ENCODE measurements around the gene DNAH11.

DNA sequence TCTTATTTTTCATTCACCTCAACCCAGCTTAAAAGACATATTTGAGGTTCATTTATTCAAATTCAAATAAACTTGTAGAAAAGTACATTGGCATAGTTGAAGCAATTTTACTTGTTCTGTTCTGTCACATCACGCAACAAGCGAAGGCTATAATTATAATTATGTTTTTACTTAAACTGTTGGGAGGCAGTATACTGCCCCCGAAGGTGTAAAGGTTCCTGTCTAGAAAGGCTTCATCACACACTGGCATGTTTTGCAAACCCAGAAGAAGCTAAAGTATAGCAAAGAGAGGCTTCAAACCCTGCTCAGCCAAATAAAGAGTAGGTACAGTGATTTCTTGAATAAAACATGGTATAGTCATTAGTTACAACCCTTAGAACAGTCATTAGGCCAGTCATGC, 340.2 kb downstream of the DNAH11 start:
- TF ChIP-seq YY1 (IDR thresholded peaks at IDR 0.05; ENCODE audit: low read depth, low read length) = no peak
- TF ChIP-seq, protein P1, sequence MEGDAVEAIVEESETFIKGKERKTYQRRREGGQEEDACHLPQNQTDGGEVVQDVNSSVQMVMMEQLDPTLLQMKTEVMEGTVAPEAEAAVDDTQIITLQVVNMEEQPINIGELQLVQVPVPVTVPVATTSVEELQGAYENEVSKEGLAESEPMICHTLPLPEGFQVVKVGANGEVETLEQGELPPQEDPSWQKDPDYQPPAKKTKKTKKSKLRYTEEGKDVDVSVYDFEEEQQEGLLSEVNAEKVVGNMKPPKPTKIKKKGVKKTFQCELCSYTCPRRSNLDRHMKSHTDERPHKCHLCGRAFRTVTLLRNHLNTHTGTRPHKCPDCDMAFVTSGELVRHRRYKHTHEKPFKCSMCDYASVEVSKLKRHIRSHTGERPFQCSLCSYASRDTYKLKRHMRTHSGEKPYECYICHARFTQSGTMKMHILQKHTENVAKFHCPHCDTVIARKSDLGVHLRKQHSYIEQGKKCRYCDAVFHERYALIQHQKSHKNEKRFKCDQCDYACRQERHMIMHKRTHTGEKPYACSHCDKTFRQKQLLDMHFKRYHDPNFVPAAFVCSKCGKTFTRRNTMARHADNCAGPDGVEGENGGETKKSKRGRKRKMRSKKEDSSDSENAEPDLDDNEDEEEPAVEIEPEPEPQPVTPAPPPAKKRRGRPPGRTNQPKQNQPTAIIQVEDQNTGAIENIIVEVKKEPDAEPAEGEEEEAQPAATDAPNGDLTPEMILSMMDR (IDR thresholded peaks at IDR 0.05; ENCODE audit: control extremely low read depth in 1 of 3, insufficient read depth in 1 of 3, low read depth in 1 of 3, low read length in 3 of 3) = peak in 1 of 3 experiments; percentile 21; a peak in 1 of 4 replicates
- TF ChIP-seq CEBPB (IDR thresholded peaks at IDR 0.05; ENCODE audit: low read depth, low read length) = no peak
- no peak for TF ChIP-seq MAFK (IDR thresholded peaks at IDR 0.05; ENCODE audit: low read depth, low read length)
- TF ChIP-seq KDM1A (IDR thresholded peaks at IDR 0.05; ENCODE audit: borderline replicate concordance, low read length) = no peak
- no peak for TF ChIP-seq EZH2 (IDR thresholded peaks at IDR 0.05; ENCODE audit: low read depth, low read length, severe bottlenecking)
- TF ChIP-seq POLR2A (IDR thresholded peaks at IDR 0.05; ENCODE audit: control extremely low read depth in 1 of 2, low read depth in 2 of 2, low read length in 2 of 2) = no peak
- TF ChIP-seq, protein P2, sequence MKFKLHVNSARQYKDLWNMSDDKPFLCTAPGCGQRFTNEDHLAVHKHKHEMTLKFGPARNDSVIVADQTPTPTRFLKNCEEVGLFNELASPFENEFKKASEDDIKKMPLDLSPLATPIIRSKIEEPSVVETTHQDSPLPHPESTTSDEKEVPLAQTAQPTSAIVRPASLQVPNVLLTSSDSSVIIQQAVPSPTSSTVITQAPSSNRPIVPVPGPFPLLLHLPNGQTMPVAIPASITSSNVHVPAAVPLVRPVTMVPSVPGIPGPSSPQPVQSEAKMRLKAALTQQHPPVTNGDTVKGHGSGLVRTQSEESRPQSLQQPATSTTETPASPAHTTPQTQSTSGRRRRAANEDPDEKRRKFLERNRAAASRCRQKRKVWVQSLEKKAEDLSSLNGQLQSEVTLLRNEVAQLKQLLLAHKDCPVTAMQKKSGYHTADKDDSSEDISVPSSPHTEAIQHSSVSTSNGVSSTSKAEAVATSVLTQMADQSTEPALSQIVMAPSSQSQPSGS (IDR thresholded peaks at IDR 0.05; ENCODE audit: low read length) = no peak
- TF ChIP-seq, protein P3, sequence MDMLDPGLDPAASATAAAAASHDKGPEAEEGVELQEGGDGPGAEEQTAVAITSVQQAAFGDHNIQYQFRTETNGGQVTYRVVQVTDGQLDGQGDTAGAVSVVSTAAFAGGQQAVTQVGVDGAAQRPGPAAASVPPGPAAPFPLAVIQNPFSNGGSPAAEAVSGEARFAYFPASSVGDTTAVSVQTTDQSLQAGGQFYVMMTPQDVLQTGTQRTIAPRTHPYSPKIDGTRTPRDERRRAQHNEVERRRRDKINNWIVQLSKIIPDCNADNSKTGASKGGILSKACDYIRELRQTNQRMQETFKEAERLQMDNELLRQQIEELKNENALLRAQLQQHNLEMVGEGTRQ (IDR thresholded peaks at IDR 0.05; ENCODE audit: low read length) = no peak
- TF ChIP-seq SUZ12 (IDR thresholded peaks at IDR 0.05; ENCODE audit: low read length) = no peak
- TF ChIP-seq POLR2AphosphoS5 (IDR thresholded peaks at IDR 0.05; ENCODE audit: low read depth, low read length) = no peak
- TF ChIP-seq RAD21 (IDR thresholded peaks at IDR 0.05 in 1 of 2, conservative IDR thresholded peaks at IDR 0.05 in 1 of 2; ENCODE audit: low read depth in 2 of 2, low read length in 2 of 2) = 0 out of 4 replicates have a peak, but pooled peaks of 1 of the 2 experiments have one; percentile 7
- TF ChIP-seq CHD2 (IDR thresholded peaks at IDR 0.05; ENCODE audit: low read length) = no peak
